NCI-H2196 treated with DMSO at 0.1 percent for 48 hours (cell line): Measurements from ENCODE around the gene FIBIN.

Source experiments
- DNase-seq: peaks from one replicate; lab custom pipeline; 2025; ENCODE audit not compliant: unreplicated experiment; lab: John Stamatoyannopoulos, UW

FIBIN gene

GRCh38 chr11:27020751-27021150 is 26.8 kb downstream of the FIBIN start:
- DNase-seq: no peak

- no peak for DNase-seq
These were observed 28.8 kb downstream of the FIBIN start for GRCh38 chr11:27022659-27023251.

GRCh38 chr11:27024865-27025264 is 31.0 kb downstream of the FIBIN start:
- DNase-seq: no peak

GRCh38 chr11:27025312-27025955 is 31.5 kb downstream of the FIBIN start:
- DNase-seq: no peak

GRCh38 chr11:27025957-27026733 is 32.2 kb downstream of the FIBIN start:
- no peak for DNase-seq

- no peak for DNase-seq
These were observed 34.7 kb downstream of the FIBIN start for GRCh38 chr11:27028561-27028965.

- no peak for DNase-seq
These were observed 36.1 kb downstream of the FIBIN start for GRCh38 chr11:27029966-27030365.

- no peak for DNase-seq
These were observed 37.8 kb downstream of the FIBIN start for GRCh38 chr11:27031754-27032153.

GRCh38 chr11:27039873-27040272 is 46.0 kb downstream of the FIBIN start:
- DNase-seq: no peak

- no peak for DNase-seq
These were observed 46.6 kb downstream of the FIBIN start, which contains the start of gene BBOX1 for GRCh38 chr11:27040302-27041115. TSS of gene BBOX1 (plus strand) at chr11:27040815. CDS start at chr11:27055431, 14,616 bp downstream.

- no peak for DNase-seq
These were observed 47.4 kb downstream of the FIBIN start for GRCh38 chr11:27041141-27041899.
